HepG2 (cell line): ENCODE results near the gene CBX5. TPM values are rescaled to one million over a fixed set of nuclear protein-coding genes. Genes with fewer than 3 reads are reported as not detected.

Experiments used
- ARID3A ChIP-seq: IDR thresholded peaks from 2 replicates; pipeline ENCODE4 v1.6.1; 2012; ENCODE audit warnings: low read depth, low read length, improper control_type of control experiment
- BRD4 ChIP-seq: sonication (generic); formaldehyde crosslinking; IDR thresholded peaks from 2 replicates; pipeline ENCODE4 v1.4.0; 2020; ENCODE audit warnings: missing genetic modification reagents
- FUBP1 ChIP-seq: sonication (generic); formaldehyde crosslinking; IDR thresholded peaks from 2 replicates; pipeline ENCODE4 v1.5.1; 2020; ENCODE audit warnings: missing genetic modification reagents, mild to moderate bottlenecking, borderline replicate concordance
- GATA4 ChIP-seq: sonication (generic); IDR thresholded peaks from 2 replicates; pipeline ENCODE4 v1.6.1; 2016; ENCODE audit warnings: antibody characterized with exemption, low read depth, borderline replicate concordance
- IKZF5 ChIP-seq: IDR thresholded peaks from 2 replicates; pipeline ENCODE4 v1.6.1; 2018; ENCODE audit warnings: missing genetic modification reagents, mild to moderate bottlenecking, missing compliant biosample characterization
- IRX3 ChIP-seq: sonication (generic); formaldehyde crosslinking; IDR thresholded peaks from 2 replicates; pipeline ENCODE4 v1.8.1; 2023; ENCODE audit warnings: mild to moderate bottlenecking, low read depth, missing genetic modification reagents, borderline replicate concordance
- KDM4B ChIP-seq: sonication (generic); formaldehyde crosslinking; IDR thresholded peaks from 2 replicates; pipeline ENCODE4 v1.4.0; 2020; ENCODE audit warnings: missing genetic modification reagents
- MEF2D ChIP-seq: sonication (generic); formaldehyde crosslinking; IDR thresholded peaks from 2 replicates; pipeline ENCODE4 v1.5.1; 2020; ENCODE audit warnings: mild to moderate bottlenecking, missing genetic modification reagents
- MEIS2 ChIP-seq: sonication (generic); formaldehyde crosslinking; IDR thresholded peaks from 2 replicates; pipeline ENCODE4 v1.9.0; 2021; ENCODE audit warnings: mild to moderate bottlenecking, missing genetic modification reagents
- NFIC ChIP-seq: IDR thresholded peaks from 2 replicates; pipeline ENCODE4 v1.6.1; 2012; ENCODE audit warnings: mild to moderate bottlenecking, low read length, inconsistent platforms
- RARA ChIP-seq: IDR thresholded peaks from 2 replicates; pipeline ENCODE4 v1.6.1; 2016; ENCODE audit warnings: missing genetic modification reagents, missing compliant biosample characterization
- REST ChIP-seq, 2 experiments: IDR thresholded peaks; 2 replicates each; pipeline ENCODE4 v1.6.1; 2011 to 2012; ENCODE audit warnings: low read length in 2 of 2, borderline replicate concordance in 1 of 2, low read depth in 1 of 2, mild to moderate bottlenecking in 1 of 2, moderate library complexity in 1 of 2
- SALL1 ChIP-seq: sonication (generic); formaldehyde crosslinking; IDR thresholded peaks from 2 replicates; pipeline ENCODE4 v1.8.0; 2022; ENCODE audit warnings: mild to moderate bottlenecking, missing genetic modification reagents
- TRIM24 ChIP-seq: sonication (generic); formaldehyde crosslinking; IDR thresholded peaks from 2 replicates; pipeline ENCODE4 v1.8.0; 2022; ENCODE audit warnings: mild to moderate bottlenecking, missing genetic modification reagents
- YY1 ChIP-seq: IDR thresholded peaks from 2 replicates; pipeline ENCODE4 v1.6.1; 2011; ENCODE audit warnings: low read length, low read depth, moderate library complexity, mild to moderate bottlenecking; ENCODE audit not compliant: insufficient read depth, insufficient replicate concordance
- ZNF33A ChIP-seq: sonication (generic); formaldehyde crosslinking; IDR thresholded peaks from 2 replicates; pipeline ENCODE4 v1.5.1; 2020; ENCODE audit warnings: missing genetic modification reagents, mild to moderate bottlenecking, moderate library complexity, borderline replicate concordance
- ZNF619 ChIP-seq: sonication (generic); formaldehyde crosslinking; IDR thresholded peaks from 2 replicates; pipeline ENCODE4 v1.4.0; 2020; ENCODE audit warnings: mild to moderate bottlenecking, missing genetic modification reagents
- ZNF878 ChIP-seq: sonication (generic); formaldehyde crosslinking; IDR thresholded peaks from 2 replicates; pipeline ENCODE4 v1.8.1; 2023; ENCODE audit warnings: mild to moderate bottlenecking, missing genetic modification reagents, moderate library complexity
- ZSCAN31 ChIP-seq: sonication (generic); formaldehyde crosslinking; IDR thresholded peaks from 2 replicates; pipeline ENCODE4 v1.5.0; 2020; ENCODE audit warnings: low read depth, mild to moderate bottlenecking, missing genetic modification reagents
- polyA plus RNA-seq, 8 experiments: library from polyadenylated mRNA; depleted of rRNA in 3 of 8; stranded (reverse) in 7 of 8; unstranded in 1 of 8; fragments of >200 nt; fragmentation: Illumina TruSeq in 4 of 8; extraction: Trizol in 4 of 8; gene quantifications; 2 replicates each; pipeline versions ENCODE4 v1.2.1 to v1.2.3, GENCODE V29; 2011 to 2016; ENCODE audit warnings: low read depth in 4 of 8, missing spikeins in 1 of 8, mixed read lengths in 1 of 8; ENCODE audit not compliant: insufficient read depth in 1 of 8
- total RNA-seq, 5 experiments: library from RNA; depleted of rRNA; stranded (reverse); fragments of >200 nt; fragmentation: Illumina TruSeq; extraction: Trizol; gene quantifications; 2 replicates each; pipeline ENCODE4 v1.2.3, GENCODE V29; 2016; ENCODE audit warnings: low read depth in 1 of 5

Gene CBX5
- total and polyA plus RNA-seq, 2 of the 13 experiments (the other 11 are each of a cell fraction or from before 2014, with no cell fraction given) = 16.0 to 22.2 TPM

GRCh38 chr12:54324617-54325441 is 44.9 kb upstream of the CBX5 start, which contains the start of gene COPZ1 (continued):
- TF ChIP-seq REST (IDR thresholded peaks at IDR 0.05; ENCODE audit: borderline replicate concordance in 1 of 2, low read depth in 1 of 2, low read length in 2 of 2) (peak in 1 of 2 experiments; percentile 64; a peak in 1 of 4 replicates), FUBP1 (CRISPR knock-in tag) (no peak), ZNF878 (CRISPR knock-in tag) (no peak), MEF2D (CRISPR knock-in tag) (no peak), KDM4B (peak; percentile 53; the same call in 1 of the 2 replicates), RARA (CRISPR knock-in tag) (peak; percentile 20; the same call in 1 of the 2 replicates), GATA4 (0 out of 2 replicates have a peak, but pooled peaks have one; percentile 25), IRX3 (CRISPR knock-in tag) (no peak), BRD4 (CRISPR knock-in tag) (peak; percentile 81; the same call in 1 of the 2 replicates), NFIC (no peak), ZSCAN31 (peak; percentile 85), SALL1 (CRISPR knock-in tag) (peak; percentile 52; the same call in 1 of the 2 replicates), ZNF33A (CRISPR knock-in tag) (no peak), IKZF5 (CRISPR knock-in tag) (0 out of 2 replicates have a peak, but pooled peaks have one; percentile 20), YY1 (peak; percentile 96), TRIM24 (CRISPR knock-in tag) (no peak), ARID3A (peak; percentile 40; the same call in 1 of the 2 replicates), MEIS2 (CRISPR knock-in tag) (no peak), ZNF619 (no peak)
